NCI-H1694 (cell line): ENCODE measurements around the gene CYP19A1.

Experiments used
- DNase-seq: peaks from one replicate; lab custom pipeline; 2025; lab: John Stamatoyannopoulos, UW

Gene CYP19A1

GRCh38 chr15:51356983-51357382, 18.6 kb upstream of the CYP19A1 start:
- DNase-seq, result no peak

- DNase-seq, result no peak
Measured at GRCh38 chr15:51356147-51356546, 17.8 kb upstream of the CYP19A1 start.

- no peak for DNase-seq
Measured at GRCh38 chr15:51355096-51355495, 16.7 kb upstream of the CYP19A1 start.

GRCh38 chr15:51353976-51354375, 15.6 kb upstream of the CYP19A1 start:
- no peak for DNase-seq

GRCh38 chr15:51350723-51351122, 12.3 kb upstream of the CYP19A1 start:
- DNase-seq, result no peak

GRCh38 chr15:51349156-51349844, 10.9 kb upstream of the CYP19A1 start:
- no peak for DNase-seq

GRCh38 chr15:51348688-51349087, 10.3 kb upstream of the CYP19A1 start:
- DNase-seq, result no peak

- no peak for DNase-seq
Measured at GRCh38 chr15:51346136-51346535, 7.7 kb upstream of the CYP19A1 start.

GRCh38 chr15:51343466-51343865, 5.1 kb upstream of the CYP19A1 start:
- no peak for DNase-seq

GRCh38 chr15:51342227-51342999, 4.0 kb upstream of the CYP19A1 start:
- DNase-seq, result no peak

- DNase-seq, result no peak
Measured at GRCh38 chr15:51341366-51342226, 3.2 kb upstream of the CYP19A1 start, which contains the start of gene GLDN. TSS of gene GLDN (plus strand) at chr15:51341655. CDS start at chr15:51341685, 30 bp downstream.

GRCh38 chr15:51335538-51336410, 2.6 kb downstream of the CYP19A1 start:
- no peak for DNase-seq

GRCh38 chr15:51335087-51335486, 3.3 kb downstream of the CYP19A1 start:
- DNase-seq, result no peak

GRCh38 chr15:51334011-51334451, 4.4 kb downstream of the CYP19A1 start:
- no peak for DNase-seq

GRCh38 chr15:51333571-51333970, 4.8 kb downstream of the CYP19A1 start:
- DNase-seq, result no peak

GRCh38 chr15:51332206-51333147, 5.9 kb downstream of the CYP19A1 start:
- DNase-seq, result no peak

- no peak for DNase-seq
Measured at GRCh38 chr15:51331141-51331540, 7.3 kb downstream of the CYP19A1 start.

GRCh38 chr15:51328926-51329325, 9.5 kb downstream of the CYP19A1 start:
- DNase-seq, result no peak

GRCh38 chr15:51327081-51327480, 11.3 kb downstream of the CYP19A1 start:
- no peak for DNase-seq

- no peak for DNase-seq
Measured at GRCh38 chr15:51325167-51325566, 13.2 kb downstream of the CYP19A1 start.
